Stimulated activated CD4-positive, alpha-beta T cell treated with anti-CD3 and anti-CD28 coated beads, Interleukin-1b, Interleukin-23, amount 100 ng/mL, for 4 hours (primary cell): ENCODE data around the gene CYP2B6.
"Not testable (repeated sequence)": the region's sequence is repeated elsewhere in the genome, so short reads cannot be mapped to it uniquely, and the experiment has no call there.

Experiments
- DNase-seq, 2 donors: peaks; one replicate each; pipeline ENCODE4 v3.0.0-alpha.2; 2020; ENCODE audit warnings: low read depth in 2 of 2

CYP2B6 gene

GRCh38 chr19:40980743-40981442, 10.2 kb upstream of the CYP2B6 start:
- not testable (repeated sequence) for DNase-seq

DNA sequence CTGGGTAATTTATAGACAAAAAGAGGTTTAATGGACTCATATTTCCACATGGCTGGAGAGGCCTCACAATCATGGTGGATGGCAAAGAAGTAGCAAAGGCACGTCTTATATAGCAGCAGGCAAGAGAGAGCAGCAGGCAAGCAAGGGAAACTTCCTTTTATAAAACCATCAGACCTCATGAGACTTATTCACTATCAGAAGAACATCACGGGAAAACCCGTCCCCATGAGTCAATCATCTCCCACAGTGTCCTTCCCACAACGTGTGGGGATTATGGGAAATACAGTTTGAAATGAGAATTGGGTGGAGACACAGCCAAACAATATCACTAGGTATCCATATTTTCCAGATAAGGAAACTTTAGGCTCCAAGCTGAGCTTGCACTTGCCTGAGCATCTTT, 9.5 kb upstream of the CYP2B6 start:
- DNase-seq: no peak

DNA sequence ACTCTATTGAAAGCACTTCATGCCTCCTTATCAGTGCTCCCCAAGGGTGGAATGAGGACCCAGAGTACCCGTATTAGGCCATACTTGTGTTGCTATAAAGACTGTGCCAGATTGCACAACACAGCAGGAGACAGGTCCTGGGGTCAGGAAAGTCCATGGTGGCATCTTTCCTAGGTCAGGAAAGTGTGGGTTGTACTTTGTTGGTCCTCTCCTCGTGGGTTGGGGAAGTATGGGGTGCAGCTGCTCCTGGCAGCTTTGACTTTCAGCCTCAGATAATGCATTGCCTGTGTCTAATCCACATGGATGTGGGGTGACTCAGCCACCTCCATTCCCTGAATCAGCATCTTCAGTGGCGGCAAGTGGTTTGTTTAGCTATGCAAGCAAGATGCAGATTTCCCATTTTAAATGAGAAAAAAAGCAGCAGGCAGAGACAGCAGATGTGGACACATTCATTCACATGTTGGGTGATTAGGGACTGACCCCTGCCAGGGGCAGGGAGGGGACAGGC, 8.4 kb upstream of the CYP2B6 start:
- DNase-seq: no peak

GRCh38 chr19:40989453-40989852, 1.6 kb upstream of the CYP2B6 start:
- no peak for DNase-seq

DNA sequence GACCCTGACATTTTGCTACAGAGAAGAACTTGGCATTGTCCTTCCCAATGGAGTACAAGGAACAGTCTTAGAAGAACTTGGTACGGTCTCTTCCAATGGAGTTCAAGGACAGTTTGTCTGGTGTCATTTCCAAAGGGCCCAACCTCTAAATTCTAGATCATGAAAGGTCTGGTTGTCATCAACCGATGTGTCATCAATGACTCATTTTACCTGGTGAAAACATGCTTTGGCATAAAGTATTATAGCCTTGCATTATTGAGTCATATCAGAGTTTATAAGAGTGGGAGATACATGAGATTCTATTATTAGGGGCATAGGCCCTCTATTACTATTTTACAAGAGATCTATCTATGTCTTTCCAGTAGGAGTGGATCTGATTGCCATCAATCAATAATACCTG, 4.3 kb downstream of the CYP2B6 start:
- DNase-seq: no peak

- DNase-seq: not testable (repeated sequence)
Observed at GRCh38 chr19:40999018-40999417, 7.9 kb downstream of the CYP2B6 start.

DNA sequence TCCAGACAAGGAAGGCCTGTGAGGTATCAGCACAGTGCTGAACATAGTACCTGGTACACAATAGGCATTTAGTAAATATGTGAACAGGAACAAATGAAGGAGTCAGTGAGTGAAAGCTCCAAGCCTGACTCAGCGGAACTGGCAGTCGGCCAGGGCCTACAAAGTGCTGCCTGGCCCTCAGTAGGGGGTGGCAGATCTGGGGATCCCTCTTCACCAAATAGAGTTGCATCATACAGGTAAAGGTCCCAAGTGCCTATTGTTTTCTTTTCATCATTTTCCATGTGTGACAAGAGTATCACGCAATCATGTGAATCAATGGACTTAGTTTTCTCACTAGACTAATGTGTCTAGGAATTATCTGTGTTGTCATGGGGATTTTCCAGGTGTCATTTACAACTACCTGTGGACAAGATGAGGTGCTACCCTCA, 9.2 kb downstream of the CYP2B6 start:
- DNase-seq: no peak

DNA sequence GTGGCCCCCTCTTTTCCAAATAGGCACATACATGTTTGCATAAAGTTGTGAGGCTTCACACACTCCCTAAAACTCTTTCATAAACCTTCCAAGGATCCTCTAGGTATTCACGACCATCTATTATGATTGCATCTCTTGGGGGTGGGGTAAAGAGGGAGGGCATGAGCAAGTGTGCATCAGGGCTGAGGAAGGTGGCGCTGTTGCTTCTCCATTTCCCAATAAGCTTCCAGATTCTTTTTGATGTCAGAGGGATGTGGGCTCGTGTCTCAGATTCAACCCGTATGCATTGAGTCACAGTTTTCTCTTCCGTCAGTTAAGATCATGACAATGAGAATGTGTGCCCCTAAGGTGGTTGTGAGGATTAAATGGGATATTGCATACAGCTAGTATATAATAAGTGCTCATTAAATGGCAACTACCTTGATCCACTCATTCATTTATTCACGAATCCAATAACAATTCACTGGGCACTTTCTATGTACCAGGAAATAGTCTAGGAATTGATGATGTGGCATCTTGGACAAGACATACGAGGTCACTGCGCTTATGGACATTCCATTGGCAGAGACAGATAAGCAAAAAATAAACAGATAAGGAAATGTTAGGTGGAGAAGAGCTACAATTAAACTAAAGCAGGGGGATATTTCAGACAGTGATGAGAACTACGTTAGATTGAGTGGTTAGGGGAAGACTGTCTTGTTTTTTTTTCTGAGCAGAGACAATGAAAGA, 10.3 kb downstream of the CYP2B6 start:
- DNase-seq: no peak

DNA sequence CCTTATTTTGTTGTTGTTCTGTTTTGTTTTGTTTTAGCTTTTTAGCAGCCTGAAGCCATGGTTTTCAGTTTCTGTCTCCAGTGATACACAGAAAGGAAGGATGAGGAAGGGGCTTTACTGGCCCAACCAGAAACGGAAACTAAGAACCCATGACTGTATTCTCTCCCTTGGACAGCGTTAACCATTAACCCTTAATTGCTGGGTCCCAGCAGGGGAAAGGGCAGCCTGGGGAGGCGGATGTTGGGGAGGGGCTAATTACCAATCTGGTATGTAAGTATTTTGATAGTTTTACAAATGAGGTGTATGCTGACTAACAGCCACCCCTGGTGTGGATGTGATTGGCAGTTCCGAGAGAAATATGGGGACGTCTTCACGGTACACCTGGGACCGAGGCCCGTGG, 12.6 kb downstream of the CYP2B6 start:
- not testable (repeated sequence) for DNase-seq

DNA sequence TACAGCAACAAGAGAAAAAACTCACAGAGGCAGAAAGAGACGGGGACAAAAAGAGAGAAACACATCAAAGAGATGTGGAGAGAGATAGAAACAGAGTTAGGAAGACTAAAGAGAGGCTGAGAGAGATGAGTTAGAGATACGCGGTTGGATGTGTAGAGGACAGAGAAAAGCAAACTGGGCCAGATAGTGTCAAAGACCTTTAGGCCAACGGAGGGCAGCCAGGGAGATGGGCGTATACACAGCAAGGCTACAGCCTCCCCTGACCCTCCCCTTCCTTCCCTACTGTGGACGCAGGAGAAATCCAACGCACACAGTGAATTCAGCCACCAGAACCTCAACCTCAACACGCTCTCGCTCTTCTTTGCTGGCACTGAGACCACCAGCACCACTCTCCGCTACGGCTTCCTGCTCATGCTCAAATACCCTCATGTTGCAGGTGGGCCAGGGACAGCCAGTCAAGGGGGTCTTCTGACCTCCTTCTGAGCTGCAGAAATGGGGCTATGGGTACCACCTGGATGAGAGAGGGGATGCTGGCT, 18.7 kb downstream of the CYP2B6 start:
- no peak for DNase-seq

- DNase-seq: no peak
Observed at GRCh38 chr19:41013359-41013758, 22.3 kb downstream of the CYP2B6 start.

DNA sequence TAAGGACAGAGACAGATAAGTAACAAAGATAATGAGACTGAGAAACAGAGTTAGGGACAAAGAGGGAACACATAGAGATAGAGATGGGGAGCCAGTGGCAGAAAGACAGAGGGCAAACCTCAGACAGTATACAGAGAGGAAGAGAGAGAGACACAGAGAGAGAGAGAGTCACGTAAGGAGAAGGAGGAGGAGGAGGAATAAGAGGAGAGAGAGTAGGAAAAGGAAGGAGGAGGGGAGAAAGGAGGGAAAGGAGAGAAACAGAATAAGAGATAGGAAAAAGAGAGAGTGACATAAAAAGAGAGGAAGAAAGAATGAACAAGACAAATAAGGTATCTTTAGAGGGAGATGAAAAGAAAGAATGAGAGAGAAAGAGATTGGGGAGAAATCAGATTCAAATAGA, 23.6 kb downstream of the CYP2B6 start:
- no peak for DNase-seq

DNA sequence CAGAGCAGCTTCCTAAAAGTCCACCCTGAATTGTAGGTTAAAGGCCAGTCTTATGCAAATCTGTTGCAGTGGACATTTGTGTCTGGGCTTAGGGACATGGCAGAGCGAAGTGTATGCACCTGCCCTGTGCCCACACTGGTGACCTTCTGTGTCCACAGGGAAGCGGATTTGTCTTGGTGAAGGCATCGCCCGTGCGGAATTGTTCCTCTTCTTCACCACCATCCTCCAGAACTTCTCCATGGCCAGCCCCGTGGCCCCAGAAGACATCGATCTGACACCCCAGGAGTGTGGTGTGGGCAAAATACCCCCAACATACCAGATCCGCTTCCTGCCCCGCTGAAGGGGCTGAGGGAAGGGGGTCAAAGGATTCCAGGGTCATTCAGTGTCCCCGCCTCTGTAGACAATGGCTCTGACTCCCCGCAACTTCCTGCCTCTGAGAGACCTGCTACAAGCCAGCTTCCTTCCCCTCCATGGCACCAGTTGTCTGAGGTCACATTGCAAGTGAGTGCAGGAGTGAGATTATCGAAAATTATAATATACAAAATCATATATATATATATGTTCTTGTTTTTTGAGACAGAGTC, 25.5 kb downstream of the CYP2B6 start:
- no peak for DNase-seq

DNA sequence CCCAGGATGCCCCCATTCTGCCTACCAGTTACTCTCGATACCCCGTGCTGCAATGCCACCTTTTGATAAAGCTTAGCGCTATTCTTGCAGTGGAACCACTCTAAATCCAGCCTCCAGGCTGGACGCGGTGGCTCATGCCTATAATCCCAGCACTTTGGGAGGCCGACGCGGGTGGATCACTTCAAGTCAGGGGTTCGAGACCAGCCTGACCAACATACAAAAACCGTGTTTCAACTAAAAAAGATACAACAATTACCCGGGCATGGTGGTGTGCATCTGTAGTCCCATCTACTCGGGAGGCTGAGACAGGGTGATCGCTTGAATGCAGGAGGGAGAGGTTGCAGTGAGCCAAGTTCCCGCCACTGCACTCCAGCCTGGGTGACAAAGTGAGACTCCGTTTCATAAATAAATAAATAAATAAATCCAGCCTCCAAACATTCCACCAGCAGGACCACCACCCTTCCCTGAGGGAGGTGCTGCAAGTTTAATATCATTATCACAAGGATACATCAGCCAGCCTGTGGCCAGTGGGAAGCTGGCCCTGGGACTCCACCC, 27.7 kb downstream of the CYP2B6 start:
- DNase-seq: no peak

GRCh38 chr19:41019346-41019745, 28.3 kb downstream of the CYP2B6 start:
- DNase-seq: no peak

DNA sequence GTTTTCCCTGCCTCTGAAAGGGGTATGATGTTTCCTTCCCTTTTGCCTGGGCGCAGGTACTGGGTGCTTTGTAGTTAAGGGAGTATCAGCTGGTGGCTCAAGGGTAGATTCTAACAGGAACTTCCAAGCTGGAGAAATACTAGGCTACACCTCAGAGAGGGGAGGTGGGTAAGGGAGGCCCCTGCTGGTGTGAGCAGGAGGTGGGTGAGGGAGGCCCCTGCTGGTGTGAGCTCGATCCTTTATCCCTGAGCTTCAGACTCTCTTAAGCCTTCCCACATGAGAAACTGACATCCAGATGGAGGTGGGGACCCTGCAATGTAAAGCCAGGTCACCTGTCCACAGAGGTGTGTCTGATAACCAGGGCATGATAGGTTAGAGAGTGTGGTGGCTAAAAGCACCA, 32.1 kb downstream of the CYP2B6 start:
- no peak for DNase-seq

- no peak for DNase-seq
Observed at GRCh38 chr19:41025411-41025810, 34.3 kb downstream of the CYP2B6 start.

DNA sequence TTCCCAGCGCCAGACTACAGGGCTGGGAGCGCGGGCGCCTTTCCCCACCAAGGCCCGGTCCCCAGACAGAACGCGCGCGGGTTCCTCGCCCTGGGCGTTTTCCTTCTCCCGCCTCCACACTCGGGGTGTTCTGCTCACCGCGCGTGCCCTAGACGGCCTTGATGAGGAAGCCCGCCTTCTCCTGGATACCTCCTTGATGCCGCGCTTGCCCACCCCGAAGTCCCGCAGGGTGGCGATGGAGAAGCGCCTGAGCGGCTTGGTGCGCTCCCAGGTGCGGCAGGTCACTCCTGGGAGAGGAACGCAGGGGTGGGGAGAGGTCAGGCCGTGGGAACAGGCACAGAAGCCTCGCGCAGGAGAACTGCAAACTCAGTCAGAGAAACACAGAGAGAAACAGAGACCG, 34.8 kb downstream of the CYP2B6 start:
- no peak for DNase-seq

DNA sequence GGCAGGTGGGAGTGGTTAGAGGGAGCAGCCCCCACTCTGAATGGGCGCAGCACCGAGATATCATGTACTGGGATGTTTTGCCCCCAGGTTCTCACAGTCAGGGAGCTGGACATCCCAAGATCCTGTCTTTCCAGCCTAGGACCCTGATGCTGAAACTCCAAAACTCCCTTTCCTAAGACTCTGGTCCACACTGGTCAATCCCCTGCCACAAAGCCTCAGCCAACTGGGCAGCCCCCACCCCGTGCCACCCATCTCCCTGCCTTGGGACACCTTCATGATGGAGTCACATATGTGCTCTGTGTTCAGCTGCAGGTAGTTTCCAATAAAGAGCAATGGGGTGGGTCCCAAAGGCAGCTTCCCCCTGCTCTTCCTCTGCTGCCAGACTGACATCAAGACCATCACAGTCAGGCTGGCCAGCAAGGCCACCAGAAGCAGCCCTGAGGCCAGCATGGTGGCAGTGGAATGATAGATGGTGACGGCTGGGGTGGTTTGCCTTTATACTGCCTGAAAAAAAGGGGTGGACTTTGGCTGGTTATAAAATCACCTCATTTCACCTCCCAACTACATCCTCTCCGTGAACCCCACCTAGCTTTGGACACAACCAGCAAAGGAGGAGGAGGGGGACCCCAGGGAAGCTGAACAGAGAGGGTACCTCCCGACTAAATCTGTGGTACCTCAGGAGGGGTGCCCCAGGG, 36.3 kb downstream of the CYP2B6 start:
- DNase-seq: no peak

DNA sequence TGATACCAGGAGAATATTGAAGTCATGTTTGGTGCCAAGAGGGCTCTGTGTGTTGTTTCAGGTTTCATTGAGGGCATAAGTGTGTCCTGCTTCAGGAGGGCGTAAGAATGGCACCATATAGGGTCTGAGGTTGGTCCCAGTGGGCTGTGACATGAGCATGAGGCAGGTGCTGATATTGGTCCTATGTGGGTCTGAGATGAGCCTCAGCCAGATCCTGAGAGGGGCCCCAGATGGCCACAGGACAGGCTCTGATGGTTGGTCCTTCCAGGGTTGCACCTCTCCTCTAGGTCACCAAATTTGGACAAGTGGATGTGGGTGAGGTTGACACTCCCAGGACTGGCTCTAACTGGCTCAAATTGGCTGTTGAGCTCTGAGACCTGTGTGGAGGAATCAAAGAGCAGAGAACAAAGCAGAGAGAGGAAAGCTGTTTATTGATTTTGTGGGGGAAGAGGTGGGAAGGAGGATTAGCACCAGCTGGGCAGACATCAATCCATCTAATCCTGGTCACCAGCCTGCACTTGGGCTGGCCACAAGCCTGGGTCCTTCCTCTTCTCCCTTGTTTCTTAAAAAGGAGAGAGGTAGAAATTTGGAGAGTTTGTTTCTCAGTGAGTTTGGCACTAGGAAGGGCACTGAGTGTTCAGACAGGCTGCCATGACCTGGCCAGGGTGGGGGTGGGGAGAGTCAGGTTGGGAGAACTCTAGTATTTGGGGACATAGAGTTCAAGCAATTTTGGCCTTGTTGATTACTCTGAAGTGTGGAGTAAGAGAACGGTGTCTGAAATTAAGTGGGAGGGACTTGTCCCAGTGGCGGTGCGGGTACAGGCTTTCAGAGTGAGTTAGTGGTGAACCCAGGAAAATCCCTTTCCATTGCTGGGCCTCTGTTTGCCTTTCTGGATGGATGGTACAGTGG, 38.7 kb downstream of the CYP2B6 start:
- no peak for DNase-seq

DNA sequence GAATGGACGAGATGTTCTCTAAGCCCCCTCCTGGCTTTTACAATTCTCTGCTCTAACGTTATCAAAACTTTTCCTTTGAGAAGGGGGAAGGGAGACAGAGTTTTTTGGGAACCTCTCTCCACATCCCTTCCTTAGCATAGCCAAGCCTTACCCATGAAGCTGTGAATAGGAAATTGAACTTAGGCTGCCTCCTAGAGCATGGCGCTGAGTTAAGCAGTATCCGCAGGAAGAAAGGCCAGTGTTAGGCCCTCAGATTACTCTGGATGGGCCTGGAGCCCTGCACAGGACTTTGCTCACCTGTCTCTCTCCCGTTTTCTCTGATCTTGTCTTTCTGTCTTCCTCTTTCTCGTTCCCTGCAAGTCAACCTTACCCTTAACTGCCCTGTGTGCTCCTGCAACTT, 39.6 kb downstream of the CYP2B6 start:
- DNase-seq: no peak
